ENCODE measurements around the gene GALNT10. TPM values are rescaled to one million over a fixed set of nuclear protein-coding genes. Genes with fewer than 3 reads are reported as not detected.

Gene GALNT10
- total and polyA plus RNA-seq, 9 of the 15 experiments (the other 6 are each of a cell fraction or from before 2014, with no cell fraction given): 4.6 to 37.1 (median 13.3) TPM

GRCh38 chr5:154405078-154405792, 214.7 kb downstream of the GALNT10 start (continued):
- TF ChIP-seq, protein P1, sequence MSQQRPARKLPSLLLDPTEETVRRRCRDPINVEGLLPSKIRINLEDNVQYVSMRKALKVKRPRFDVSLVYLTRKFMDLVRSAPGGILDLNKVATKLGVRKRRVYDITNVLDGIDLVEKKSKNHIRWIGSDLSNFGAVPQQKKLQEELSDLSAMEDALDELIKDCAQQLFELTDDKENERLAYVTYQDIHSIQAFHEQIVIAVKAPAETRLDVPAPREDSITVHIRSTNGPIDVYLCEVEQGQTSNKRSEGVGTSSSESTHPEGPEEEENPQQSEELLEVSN (IDR thresholded peaks at IDR 0.05; ENCODE audit: borderline replicate concordance in 1 of 2, extremely low read depth in 1 of 2, insufficient read depth in 1 of 2, insufficient read length in 1 of 2, low read depth in 1 of 2, low read length in 1 of 2, poor library complexity in 1 of 2, severe bottlenecking in 1 of 2): peak in 1 of 2 experiments; percentile 33
- TF ChIP-seq EGR1 (conservative IDR thresholded peaks at IDR 0.05) (peak; percentile 32; the same call in 1 of the 2 replicates), ELF4 (CRISPR knock-in tag; IDR thresholded peaks at IDR 0.05) (no peak), TRIM25 (IDR thresholded peaks at IDR 0.05; ENCODE audit: borderline replicate concordance) (no peak), SMC3 (conservative IDR thresholded peaks at IDR 0.05; ENCODE audit: insufficient read depth, low read depth, low read length) (peak; percentile 91), PURB (CRISPR knock-in tag; IDR thresholded peaks at IDR 0.05; ENCODE audit: low read depth) (no peak), DEAF1 (CRISPR knock-in tag; IDR thresholded peaks at IDR 0.05) (peak; percentile 88), ZBTB43 (CRISPR knock-in tag; IDR thresholded peaks at IDR 0.05) (no peak), RUNX1 (IDR thresholded peaks at IDR 0.05; ENCODE audit: low read depth) (no peak), NFE2L1 (tag; IDR thresholded peaks at IDR 0.05; ENCODE audit: borderline replicate concordance, low read depth) (no peak), FOXP1 (CRISPR knock-in tag; IDR thresholded peaks at IDR 0.05) (no peak), ZNF77 (CRISPR knock-in tag; IDR thresholded peaks at IDR 0.05) (no peak), ZNF134 (CRISPR knock-in tag; conservative IDR thresholded peaks at IDR 0.05) (no peak), HNRNPLL (IDR thresholded peaks at IDR 0.05; ENCODE audit: low read depth, low read length, poor library complexity, severe bottlenecking) (no peak), ZNF668 (CRISPR knock-in tag; IDR thresholded peaks at IDR 0.05) (no peak)
- TF ChIP-seq, protein P2, sequence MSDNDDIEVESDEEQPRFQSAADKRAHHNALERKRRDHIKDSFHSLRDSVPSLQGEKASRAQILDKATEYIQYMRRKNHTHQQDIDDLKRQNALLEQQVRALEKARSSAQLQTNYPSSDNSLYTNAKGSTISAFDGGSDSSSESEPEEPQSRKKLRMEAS (CRISPR knock-in tag; IDR thresholded peaks at IDR 0.05): peak; percentile 51
- TF ChIP-seq, protein P3, sequence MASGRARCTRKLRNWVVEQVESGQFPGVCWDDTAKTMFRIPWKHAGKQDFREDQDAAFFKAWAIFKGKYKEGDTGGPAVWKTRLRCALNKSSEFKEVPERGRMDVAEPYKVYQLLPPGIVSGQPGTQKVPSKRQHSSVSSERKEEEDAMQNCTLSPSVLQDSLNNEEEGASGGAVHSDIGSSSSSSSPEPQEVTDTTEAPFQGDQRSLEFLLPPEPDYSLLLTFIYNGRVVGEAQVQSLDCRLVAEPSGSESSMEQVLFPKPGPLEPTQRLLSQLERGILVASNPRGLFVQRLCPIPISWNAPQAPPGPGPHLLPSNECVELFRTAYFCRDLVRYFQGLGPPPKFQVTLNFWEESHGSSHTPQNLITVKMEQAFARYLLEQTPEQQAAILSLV (tag; IDR thresholded peaks at IDR 0.05): no peak

Data from K562 (cell line).